Esophagus muscularis mucosa (tissue), 4 donors: ENCODE results near the gene ASB7. TPM values are rescaled to one million over a fixed set of nuclear protein-coding genes. Genes with fewer than 3 reads are reported as not detected.
A peak's percentile ranks its signal among the peaks of the same experiment; 100 is the strongest.

Experiments used
- DNase-seq: peaks from one replicate; pipeline ENCODE4 v3.0.0-alpha.2; 2017; ENCODE audit errors: extremely low spot score
- H3K27ac ChIP-seq, 4 donors: fragments of 200-600 bp; sonication (generic); replicated peaks in 1 of 4; 1 replicate in 3 of 4; 2 replicates in 1 of 4; pipeline ENCODE4 v1.5.1; 2016 to 2019; ENCODE audit warnings: mild to moderate bottlenecking in 1 of 4
- H3K27me3 ChIP-seq, 4 donors: fragments of 200-600 bp; sonication (generic); one replicate each; pipeline versions ENCODE4 v1.5.1 to v1.6.0; 2016 to 2019
- H3K36me3 ChIP-seq, 4 donors: fragments of 200-600 bp; sonication (generic); one replicate each; pipeline ENCODE4 v1.5.1; 2016 to 2019
- H3K4me1 ChIP-seq, 4 donors: fragments of 200-600 bp; sonication (generic); one replicate each; pipeline ENCODE4 v1.5.1; 2016 to 2019
- H3K4me3 ChIP-seq, 4 donors: fragments of 200-600 bp; sonication (generic); 1 replicate in 2 of 4; 2 replicates in 2 of 4; pipeline ENCODE4 v1.5.1; 2016 to 2019; ENCODE audit warnings: mild to moderate bottlenecking in 4 of 4, moderate library complexity in 1 of 4
- H3K9me3 ChIP-seq, 4 donors: fragments of 200-600 bp; sonication (generic); 1 replicate in 3 of 4; 2 replicates in 1 of 4; pipeline ENCODE4 v1.5.1; 2016 to 2019
- CTCF ChIP-seq, 3 experiments: fragments of 200-600 bp in 2 of 3; fragments of 450-650 bp in 1 of 3; sonication (generic) in 2 of 3; IDR thresholded peaks; one replicate each; pipeline ENCODE4 v1.5.1; 2017 to 2019; ENCODE audit warnings: antibody characterized with exemption in 3 of 3, mild to moderate bottlenecking in 2 of 3, moderate library complexity in 1 of 3
- EP300 ChIP-seq: sonication (generic); formaldehyde crosslinking; IDR thresholded peaks from one replicate; pipeline ENCODE4 v1.6.1; 2017; ENCODE audit warnings: antibody characterized with exemption
- POLR2A ChIP-seq: fragments of 450-650 bp; IDR thresholded peaks from one replicate; pipeline ENCODE4 v1.6.1; 2017; ENCODE audit warnings: antibody characterized with exemption, moderate library complexity, mild to moderate bottlenecking, low read depth
- POLR2AphosphoS5 ChIP-seq, 2 donors: sonication (generic); formaldehyde crosslinking; IDR thresholded peaks; one replicate each; pipeline ENCODE4 v1.6.1; 2017; ENCODE audit warnings: antibody characterized with exemption in 2 of 2
- WGBS: methylation state at CpG from one replicate; pipeline ENCODE4 v1.1.5; 2018; 5-methylcytosine and 5-hydroxymethylcytosine counted together
- intact Hi-C: fragments of 100-400 bp; cut with DNase I; formaldehyde crosslinking; loops from one replicate; pipeline ENCODE4 v1.15.1; 2023
- total RNA-seq, 4 donors: library from RNA; depleted of rRNA; stranded (reverse); fragments of >200 nt; gene quantifications; one replicate each; pipeline versions ENCODE4 v1.1.0 to v1.2.1, GENCODE V29; 2016

The ASB7 gene
- total RNA-seq, 4 donors from 2014 or later, result 12.8 to 13.8 (median 13.4) TPM

DNA sequence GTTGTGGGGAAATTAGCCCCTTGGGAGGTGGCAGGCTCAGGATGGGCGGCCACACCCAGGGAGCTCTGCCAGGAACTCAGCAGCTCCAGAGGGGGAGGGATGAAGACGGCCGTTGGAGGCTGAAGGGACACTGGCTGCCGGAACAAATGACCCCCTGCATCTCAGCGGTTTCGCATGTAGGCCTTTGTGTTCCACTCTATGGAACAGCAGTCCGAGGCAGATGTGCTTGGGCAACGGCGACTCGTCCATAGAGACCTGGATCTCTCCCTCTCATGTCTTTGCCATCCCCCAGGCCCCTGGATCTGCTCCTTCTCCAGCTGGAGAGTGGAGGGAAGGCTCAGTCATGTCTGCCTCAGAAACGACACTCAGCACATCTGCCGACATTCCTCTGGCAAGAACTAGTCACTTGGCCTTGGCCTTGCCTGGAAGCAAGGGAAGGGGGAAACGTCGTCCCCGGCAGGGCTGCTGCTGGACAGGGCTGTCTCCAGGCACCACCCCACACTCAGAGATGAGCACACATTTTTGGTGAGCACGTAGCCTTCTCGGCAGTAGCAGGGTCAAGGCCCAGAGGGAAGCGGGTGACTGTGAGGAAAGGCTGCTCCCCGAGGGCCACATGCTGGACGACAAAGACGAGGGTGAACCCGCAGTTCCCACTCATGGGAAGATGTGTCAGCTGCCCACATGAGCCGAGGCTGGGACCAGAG is 83.8 kb downstream of the ASB7 start:
- peak overlapping the region; percentile 49 to 73 (median 66) for H3K27ac ChIP-seq

GRCh38 chr15:100686725-100687473 is 84.5 kb downstream of the ASB7 start:
- Histone ChIP-seq H3K27ac (peak overlapping the region; percentile 49 to 73 (median 66)), H3K9me3 (no peaks in the 10 kb centered on the region), H3K27me3 (peaks cover 0 to 13% (median 0%) of the 10 kb centered on the region in 4 donors), H3K4me3 (no peak overlapping the region), H3K36me3 (no peaks in the 10 kb centered on the region), H3K4me1 (peaks cover 0 to 26% (median 11%) of the 10 kb centered on the region in 4 donors)
- no peak for TF ChIP-seq POLR2AphosphoS5 (IDR thresholded peaks at IDR 0.05)
- DNase-seq, result peak; percentile 91
- intact Hi-C loops, result no loop called here
- 82% methylated on average over 15 of the region's 15 CpGs for WGBS

More for the DNA sequence above, 83.8 kb downstream of the ASB7 start:
- WGBS, result 80% methylated on average over 18 of the region's 23 CpGs
- H3K27me3 ChIP-seq, result peaks cover 0 to 13% (median 0%) of the 10 kb centered on the region in 4 donors
- no peaks in the 10 kb centered on the region for H3K36me3 ChIP-seq
- no peaks in the 10 kb centered on the region for H3K9me3 ChIP-seq
- no peak overlapping the region for H3K4me3 ChIP-seq
- peak; percentile 94 for DNase-seq
- peak; percentile 7 to 30 for TF ChIP-seq POLR2AphosphoS5 (IDR thresholded peaks at IDR 0.05)
- TF ChIP-seq EP300, result no peak
- peaks cover 0 to 26% (median 11%) of the 10 kb centered on the region in 4 donors for H3K4me1 ChIP-seq
- intact Hi-C loops, result no loop called here

DNA sequence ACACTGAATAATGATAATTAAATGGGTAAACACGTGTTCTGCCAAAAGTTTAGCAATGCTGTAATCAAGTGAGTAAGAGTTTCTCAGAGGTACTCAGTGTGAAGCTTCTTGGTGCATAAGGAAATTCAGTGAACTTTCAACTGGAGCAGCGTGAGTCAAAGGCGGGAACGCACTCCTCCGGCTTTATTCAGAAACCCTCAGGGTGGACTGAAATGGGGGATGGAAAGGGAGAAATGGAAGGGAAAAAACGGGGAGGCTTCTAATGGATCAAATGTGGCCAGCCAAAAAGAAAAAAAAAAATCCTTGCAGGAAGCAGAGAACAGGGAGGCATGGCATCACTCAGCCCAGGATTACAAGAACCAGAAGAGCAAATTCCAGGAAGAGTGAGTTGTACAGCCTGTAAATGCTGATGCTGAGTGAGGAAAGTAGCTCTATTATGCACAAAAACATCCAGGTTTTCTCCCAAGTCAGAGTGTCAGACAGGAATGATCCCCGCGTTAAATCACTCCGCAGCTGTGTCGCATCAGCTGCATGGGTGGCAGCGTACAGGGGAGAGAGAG is 85.3 kb downstream of the ASB7 start:
- Histone ChIP-seq H3K27me3 (peaks cover 0 to 13% (median 0%) of the 10 kb centered on the region in 4 donors), H3K36me3 (no peaks in the 10 kb centered on the region), H3K27ac (peak overlapping the region; percentile 49 to 73 (median 66)), H3K4me3 (no peak overlapping the region), H3K4me1 (peaks cover 0 to 26% (median 11%) of the 10 kb centered on the region in 4 donors), H3K9me3 (no peaks in the 10 kb centered on the region)
- peak; percentile 91 for DNase-seq
- TF ChIP-seq POLR2AphosphoS5 (IDR thresholded peaks at IDR 0.05) (peak in 1 of 2 donors; percentile 20), CTCF (IDR thresholded peaks at IDR 0.05) (no peak)
- 51% methylated on average over 11 of the region's 11 CpGs for WGBS
- intact Hi-C loops, result no loop called here

DNA sequence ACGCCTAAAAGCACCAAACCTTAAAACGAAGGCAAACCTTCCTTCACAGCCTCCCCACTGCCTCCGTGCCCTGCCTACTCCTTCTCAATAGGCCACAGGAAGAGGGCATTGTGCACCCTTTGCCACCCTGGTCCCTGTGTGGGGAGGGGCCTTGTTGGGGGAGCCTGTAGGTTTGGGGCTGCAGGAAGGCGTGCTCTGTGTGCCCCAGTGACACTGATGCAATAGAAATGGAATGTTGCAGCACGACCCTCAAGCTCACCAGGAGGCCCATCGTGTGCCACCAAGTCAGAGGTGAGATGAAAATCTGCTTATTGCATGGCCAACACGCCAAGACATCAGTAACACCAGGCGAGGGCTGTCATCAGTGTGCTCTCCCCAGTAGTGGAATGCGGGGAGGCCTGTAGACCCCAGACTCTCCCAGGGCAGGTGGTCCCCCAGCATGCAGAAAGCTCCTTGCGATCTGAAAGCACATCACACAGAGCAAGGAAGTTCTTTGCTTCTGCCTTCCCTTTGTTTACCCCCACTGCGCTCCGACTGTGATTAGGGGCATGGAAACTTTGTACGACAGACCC is 86.2 kb downstream of the ASB7 start:
- Histone ChIP-seq H3K9me3 (no peaks in the 10 kb centered on the region), H3K36me3 (no peaks in the 10 kb centered on the region), H3K27ac (peak overlapping the region; percentile 49 to 73 (median 66)), H3K4me3 (no peak overlapping the region), H3K4me1 (peaks cover 0 to 26% (median 12%) of the 10 kb centered on the region in 4 donors), H3K27me3 (peaks cover 0 to 13% (median 0%) of the 10 kb centered on the region in 4 donors)
- 78% methylated on average over 13 of the region's 13 CpGs for WGBS
- intact Hi-C loops, result no loop called here
- DNase-seq, result peak; percentile 79
- TF ChIP-seq CTCF (IDR thresholded peaks at IDR 0.05), result no peak
- no peak for TF ChIP-seq EP300
- TF ChIP-seq POLR2AphosphoS5 (IDR thresholded peaks at IDR 0.05), result no peak

DNA sequence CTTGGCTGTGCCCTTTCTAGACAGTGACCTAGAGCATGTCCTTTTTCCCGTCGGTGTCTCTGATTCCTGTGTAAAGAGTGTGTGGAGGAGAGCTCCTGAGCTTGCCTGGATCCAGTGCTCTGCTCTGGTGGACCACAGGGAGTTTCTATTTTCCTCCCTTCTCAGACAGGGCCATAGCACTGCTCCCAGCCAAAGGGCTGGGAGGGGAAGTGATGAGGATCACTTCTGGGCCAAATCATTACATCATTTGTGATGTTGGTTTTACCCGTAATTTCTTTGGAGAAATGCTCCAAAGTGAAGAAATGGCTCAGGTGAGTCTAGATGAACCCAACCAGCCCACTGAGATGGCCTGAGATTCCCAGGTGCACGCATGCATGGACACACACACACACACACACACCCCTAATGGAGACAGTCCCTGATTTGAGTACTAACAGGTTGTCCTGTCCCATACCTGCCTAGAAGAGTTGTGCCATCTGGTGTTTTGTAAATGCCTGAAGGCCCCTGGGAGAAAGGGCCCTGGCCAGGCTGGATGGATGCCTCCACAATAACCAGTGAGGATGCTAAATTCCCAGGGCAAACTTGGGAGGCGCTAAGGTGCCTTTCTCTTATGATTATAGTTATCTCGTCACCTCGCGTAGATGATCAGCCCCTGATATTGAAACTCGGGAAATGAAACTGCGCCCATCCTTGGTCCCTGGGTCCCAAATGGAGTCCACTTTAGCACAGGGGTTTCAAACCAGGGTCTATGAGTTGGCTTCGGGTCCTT is 86.9 kb downstream of the ASB7 start:
- 95% methylated on average over 10 of the region's 11 CpGs for WGBS
- H3K36me3 ChIP-seq, result no peaks in the 10 kb centered on the region
- DNase-seq, result peak; percentile 88
- TF ChIP-seq POLR2A (no peak), CTCF (IDR thresholded peaks at IDR 0.05) (no peak), EP300 (no peak), POLR2AphosphoS5 (IDR thresholded peaks at IDR 0.05) (no peak)
- H3K27ac ChIP-seq, result peak overlapping the region in 2 of 4 donors; percentile 49 to 71
- intact Hi-C loops, result no loop called here
- peaks cover 0 to 13% (median 0%) of the 10 kb centered on the region in 4 donors for H3K27me3 ChIP-seq
- no peaks in the 10 kb centered on the region for H3K9me3 ChIP-seq
- H3K4me1 ChIP-seq, result peaks cover 0 to 33% (median 17%) of the 10 kb centered on the region in 4 donors
- no peak overlapping the region for H3K4me3 ChIP-seq
